ENCODE data around the gene ANXA11. TPM values are rescaled to one million over a fixed set of nuclear protein-coding genes. Genes with fewer than 3 reads are reported as not detected.
A peak's percentile ranks its signal among the peaks of the same experiment; 100 is the strongest.

The ANXA11 gene
- total RNA-seq, 1 donor from 2014 or later, result 14.7 TPM

DNA sequence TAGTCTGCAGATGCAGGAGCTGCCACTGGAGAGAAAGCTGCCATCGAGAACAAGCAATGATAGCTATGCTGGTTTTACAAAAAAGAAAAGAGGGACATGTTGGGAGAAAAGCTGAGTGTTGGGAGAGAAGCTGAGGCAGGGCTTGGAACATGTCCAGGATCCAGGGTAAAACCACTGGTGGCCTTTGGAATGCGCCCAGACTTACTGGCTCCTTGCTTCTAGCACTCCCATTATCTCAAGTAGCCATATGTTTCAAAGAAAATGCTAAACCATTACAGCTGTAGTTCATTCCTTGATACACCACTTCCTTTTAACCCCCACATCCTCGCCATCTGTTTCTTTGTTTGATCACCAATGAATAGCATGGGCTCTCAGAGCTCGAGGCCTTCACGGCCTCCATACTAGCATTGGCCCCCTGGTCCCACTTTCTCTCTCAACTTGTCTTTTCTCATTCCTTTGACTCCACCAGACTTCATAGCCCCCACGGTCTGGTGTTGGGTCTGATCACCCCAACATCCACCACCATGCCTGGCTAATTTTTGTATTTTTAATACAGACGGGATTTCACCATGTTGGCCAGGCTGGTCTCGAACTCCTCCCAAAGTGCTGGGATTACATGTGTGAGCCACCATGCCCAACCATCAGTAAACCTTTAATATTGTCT lies 96.6 kb downstream of the ANXA11 start:
- DNase-seq (ENCODE audit: low read depth in 2 of 2), result no peak

DNA sequence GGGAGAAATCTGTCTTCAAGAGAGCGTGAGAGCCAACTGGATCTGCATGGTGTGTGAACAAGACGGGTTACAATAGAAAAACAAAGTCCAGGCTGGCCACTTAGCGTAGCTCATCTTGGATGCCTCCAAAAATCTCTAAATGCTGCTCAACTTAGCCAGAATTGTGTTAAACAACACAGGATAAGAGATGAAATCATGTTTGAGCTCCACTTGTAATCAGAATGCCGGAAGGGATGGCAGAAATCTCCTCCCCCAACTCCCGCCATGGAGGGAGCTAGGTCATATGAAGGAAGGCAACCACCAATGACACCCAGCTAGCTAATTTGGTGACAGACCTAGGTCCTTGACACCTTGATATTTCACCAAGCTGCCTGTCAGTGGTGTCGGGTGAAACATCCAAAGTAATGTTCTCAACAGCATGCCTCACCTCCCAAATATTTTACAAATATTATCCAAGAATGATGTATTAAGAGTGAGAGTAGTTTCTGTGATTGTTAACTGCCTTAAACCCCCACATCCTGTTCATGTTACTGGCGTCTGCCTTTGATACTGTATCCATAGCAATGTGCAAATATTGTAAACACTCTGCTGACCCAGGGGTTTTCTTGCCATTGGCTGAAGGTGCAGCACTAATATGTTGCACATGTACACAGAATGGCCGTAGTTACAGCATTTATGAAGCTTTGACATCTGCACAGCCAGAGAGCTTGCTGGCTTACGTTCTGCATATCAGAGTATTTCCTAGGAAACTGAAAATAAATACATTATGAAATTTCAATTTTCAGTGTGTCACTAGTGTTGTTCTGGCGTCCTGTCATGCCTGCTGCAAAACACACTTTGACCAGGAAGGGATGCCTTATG lies 101.0 kb downstream of the ANXA11 start:
- DNase-seq (ENCODE audit: low read depth in 2 of 2), result peak; percentile 33 to 39

Other genes with a start within 250 kb of the ANXA11 start
- gene TMEM254, start 126.9 kb downstream of the ANXA11 start, total RNA-seq, result 1.8 and 2.4 TPM in 2 replicates
- 0.40 and 2.0 TPM in 2 replicates for gene PLAC9, start 72.8 kb downstream of the ANXA11 start, total RNA-seq
- not detected in 2 replicates for gene MAT1A, start 84.1 kb upstream of the ANXA11 start, total RNA-seq
- gene DYDC1, start 151.2 kb upstream of the ANXA11 start, total RNA-seq, result not detected in 2 replicates
- not detected in 2 replicates for gene DYDC2, start 151.2 kb upstream of the ANXA11 start, total RNA-seq
- 92.8 and 195 TPM in 2 replicates for gene PRXL2A, start 203.0 kb upstream of the ANXA11 start, total RNA-seq
- gene TSPAN14, start 248.8 kb upstream of the ANXA11 start, total RNA-seq, result 35.7 and 60.9 TPM in 2 replicates

Measured in lung microvascular endothelial cell (primary cell).